ENCODE data around the gene TRPC4.

The TRPC4 gene

DNA sequence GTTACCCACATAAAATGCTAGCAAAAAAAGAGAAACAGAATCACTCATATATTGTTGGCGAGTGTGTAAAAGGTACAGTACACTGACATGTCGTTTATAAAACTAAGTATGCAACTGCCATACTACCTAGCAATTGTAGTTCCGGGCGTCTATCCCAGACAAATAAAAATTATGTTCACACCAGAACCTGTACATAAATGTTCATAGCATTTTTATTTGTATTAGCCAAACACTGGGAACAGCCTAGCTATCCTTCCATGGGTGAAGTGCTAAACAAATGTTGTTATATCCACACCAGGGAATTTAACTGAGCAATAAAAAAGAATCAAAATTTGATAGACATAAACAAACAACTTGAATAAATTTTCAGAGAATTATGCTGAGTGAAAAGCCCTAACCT, 242.1 kb downstream of the TRPC4 start:
- no peak overlapping the region for H3K27ac Mint-ChIP-seq
- TF ChIP-seq, protein P1, sequence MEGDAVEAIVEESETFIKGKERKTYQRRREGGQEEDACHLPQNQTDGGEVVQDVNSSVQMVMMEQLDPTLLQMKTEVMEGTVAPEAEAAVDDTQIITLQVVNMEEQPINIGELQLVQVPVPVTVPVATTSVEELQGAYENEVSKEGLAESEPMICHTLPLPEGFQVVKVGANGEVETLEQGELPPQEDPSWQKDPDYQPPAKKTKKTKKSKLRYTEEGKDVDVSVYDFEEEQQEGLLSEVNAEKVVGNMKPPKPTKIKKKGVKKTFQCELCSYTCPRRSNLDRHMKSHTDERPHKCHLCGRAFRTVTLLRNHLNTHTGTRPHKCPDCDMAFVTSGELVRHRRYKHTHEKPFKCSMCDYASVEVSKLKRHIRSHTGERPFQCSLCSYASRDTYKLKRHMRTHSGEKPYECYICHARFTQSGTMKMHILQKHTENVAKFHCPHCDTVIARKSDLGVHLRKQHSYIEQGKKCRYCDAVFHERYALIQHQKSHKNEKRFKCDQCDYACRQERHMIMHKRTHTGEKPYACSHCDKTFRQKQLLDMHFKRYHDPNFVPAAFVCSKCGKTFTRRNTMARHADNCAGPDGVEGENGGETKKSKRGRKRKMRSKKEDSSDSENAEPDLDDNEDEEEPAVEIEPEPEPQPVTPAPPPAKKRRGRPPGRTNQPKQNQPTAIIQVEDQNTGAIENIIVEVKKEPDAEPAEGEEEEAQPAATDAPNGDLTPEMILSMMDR (IDR thresholded peaks at IDR 0.05): no peak
- H3K4me3 Mint-ChIP-seq: no peak overlapping the region
- no peaks in the 10 kb centered on the region for H3K9me3 Mint-ChIP-seq
- no peak for DNase-seq
- H3K27me3 Mint-ChIP-seq (ENCODE audit: low read depth, poor library complexity): no peaks in the 10 kb centered on the region
- H3K4me1 Mint-ChIP-seq: no peaks in the 10 kb centered on the region
- no peaks in the 10 kb centered on the region for H3K36me3 Mint-ChIP-seq (ENCODE audit: low read depth)

DNA sequence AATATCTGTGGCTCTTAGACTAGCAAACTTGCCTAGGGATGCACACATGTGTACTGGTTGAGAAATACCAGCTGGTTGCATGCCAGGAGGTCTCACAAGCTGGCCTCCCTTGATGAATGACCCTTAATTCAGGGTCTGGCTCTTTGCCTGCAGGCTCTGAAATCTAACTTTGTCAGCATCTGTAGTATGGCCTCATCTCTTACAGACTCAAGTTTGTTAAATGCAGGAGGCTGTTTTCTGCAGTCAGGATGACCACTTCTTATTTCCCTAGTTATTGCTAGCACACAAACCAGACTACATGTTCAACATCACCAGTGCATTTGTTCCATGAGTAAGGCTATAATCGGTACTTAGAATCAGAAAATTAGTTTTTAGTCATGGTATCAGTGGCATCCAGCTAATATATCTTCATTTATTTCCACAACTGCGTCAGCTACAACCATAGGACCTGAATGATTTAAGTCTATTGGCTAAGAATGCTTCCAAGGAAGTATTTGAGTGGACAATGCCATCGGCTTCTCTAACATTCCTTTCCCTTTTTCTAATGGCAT, 247.7 kb downstream of the TRPC4 start:
- H3K4me1 Mint-ChIP-seq: peaks cover 11% of the 10 kb centered on the region
- TF ChIP-seq, protein P1 (IDR thresholded peaks at IDR 0.05): no peak
- no peak overlapping the region for H3K4me3 Mint-ChIP-seq
- no peak overlapping the region for H3K27ac Mint-ChIP-seq
- DNase-seq: no peak
- H3K27me3 Mint-ChIP-seq (ENCODE audit: low read depth, poor library complexity): no peaks in the 10 kb centered on the region
- no peaks in the 10 kb centered on the region for H3K36me3 Mint-ChIP-seq (ENCODE audit: low read depth)
- H3K9me3 Mint-ChIP-seq: peaks cover 5% of the 10 kb centered on the region

DNA sequence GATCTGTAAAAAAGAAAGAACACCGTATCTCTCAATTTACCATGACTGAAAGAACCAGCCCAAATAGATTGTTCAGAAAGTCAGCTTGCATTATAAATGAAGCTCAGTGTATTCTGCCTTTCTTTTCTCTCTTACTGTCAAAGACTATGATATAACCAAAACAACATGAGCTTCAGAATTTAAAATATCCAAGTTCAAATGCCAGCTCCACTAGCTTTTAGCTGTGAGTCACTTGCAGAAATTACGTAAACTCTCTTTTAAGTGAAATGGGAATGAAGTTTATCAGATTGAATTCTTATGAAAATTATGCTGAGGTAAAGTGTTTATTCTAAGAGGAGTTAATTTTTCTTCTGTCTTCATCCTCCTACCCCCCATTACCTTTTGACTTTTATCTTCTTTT, 251.0 kb downstream of the TRPC4 start:
- Mint-ChIP-seq H3K27me3 (ENCODE audit: low read depth, poor library complexity) (no peaks in the 10 kb centered on the region), H3K4me1 (peaks cover 12% of the 10 kb centered on the region), H3K36me3 (ENCODE audit: low read depth) (no peaks in the 10 kb centered on the region), H3K27ac (no peak overlapping the region), H3K9me3 (peaks cover 5% of the 10 kb centered on the region), H3K4me3 (no peak overlapping the region)
- DNase-seq: no peak
- TF ChIP-seq, protein P1 (IDR thresholded peaks at IDR 0.05): no peak

DNA sequence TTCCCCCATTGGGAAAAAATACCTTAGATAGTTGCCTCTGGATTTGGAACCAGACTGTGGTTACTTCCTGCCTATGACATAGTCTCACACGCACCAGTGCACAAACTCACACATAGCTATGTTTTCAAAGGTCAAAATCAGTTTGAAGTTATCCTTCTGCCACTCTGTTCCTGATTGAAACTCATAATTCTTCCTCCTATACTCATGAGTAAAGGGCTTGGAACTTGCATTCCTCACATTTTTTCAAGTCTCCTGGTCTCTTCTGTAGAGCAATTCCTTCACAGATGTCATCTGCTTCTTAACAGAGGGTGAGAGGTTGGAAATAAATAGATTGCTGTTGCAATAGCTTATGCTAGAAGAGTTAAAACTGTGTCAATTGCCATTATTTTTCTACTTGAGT, 252.4 kb downstream of the TRPC4 start:
- H3K27ac Mint-ChIP-seq: no peak overlapping the region
- no peak for DNase-seq
- TF ChIP-seq, protein P1 (IDR thresholded peaks at IDR 0.05): no peak
- H3K4me1 Mint-ChIP-seq: peaks cover 12% of the 10 kb centered on the region
- no peak overlapping the region for H3K4me3 Mint-ChIP-seq
- H3K27me3 Mint-ChIP-seq (ENCODE audit: low read depth, poor library complexity): no peaks in the 10 kb centered on the region
- H3K9me3 Mint-ChIP-seq: peaks cover 5% of the 10 kb centered on the region
- no peaks in the 10 kb centered on the region for H3K36me3 Mint-ChIP-seq (ENCODE audit: low read depth)

DNA sequence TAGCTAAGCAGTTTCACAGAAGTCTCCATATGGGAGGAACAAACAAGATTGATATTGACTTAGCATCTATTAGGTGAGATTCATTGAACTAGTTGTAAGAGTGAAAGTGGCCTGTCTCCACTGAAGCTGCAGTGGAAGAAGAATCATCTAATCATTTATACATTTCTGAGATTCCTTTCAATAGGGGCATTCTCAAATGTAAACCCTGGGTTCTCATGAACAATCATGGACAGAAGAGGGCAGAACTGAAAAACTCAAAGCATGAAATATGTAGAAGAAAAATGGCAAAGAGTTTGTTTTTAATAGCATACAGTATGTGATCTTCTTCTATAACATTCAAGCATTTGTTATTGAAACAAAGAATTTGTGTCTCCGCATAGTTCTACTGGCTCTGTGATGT, 253.4 kb downstream of the TRPC4 start:
- no peaks in the 10 kb centered on the region for H3K36me3 Mint-ChIP-seq (ENCODE audit: low read depth)
- H3K4me1 Mint-ChIP-seq: peaks cover 12% of the 10 kb centered on the region
- H3K9me3 Mint-ChIP-seq: peaks cover 5% of the 10 kb centered on the region
- H3K27me3 Mint-ChIP-seq (ENCODE audit: low read depth, poor library complexity): no peaks in the 10 kb centered on the region
- no peak overlapping the region for H3K4me3 Mint-ChIP-seq
- no peak for DNase-seq
- H3K27ac Mint-ChIP-seq: no peak overlapping the region
- TF ChIP-seq, protein P1 (IDR thresholded peaks at IDR 0.05): no peak

DNA sequence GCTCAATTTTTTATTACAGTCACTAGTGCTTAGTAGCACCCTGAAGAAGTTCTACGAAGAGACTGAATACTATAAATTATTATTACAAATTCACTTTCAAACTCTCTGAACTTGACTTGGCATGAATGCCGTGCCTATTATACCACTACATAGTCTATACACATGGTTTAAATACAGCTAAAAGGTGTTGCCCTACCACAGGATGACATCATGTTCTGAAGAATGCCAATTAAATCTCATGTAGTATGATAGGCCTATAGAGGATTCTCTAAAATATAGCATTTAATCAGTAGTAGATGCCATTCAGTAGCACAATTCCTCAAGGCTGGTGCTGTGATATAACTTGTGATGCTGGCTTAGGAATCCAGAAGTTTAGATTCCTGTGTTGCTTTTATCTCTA, 254.3 kb downstream of the TRPC4 start:
- H3K36me3 Mint-ChIP-seq (ENCODE audit: low read depth): no peaks in the 10 kb centered on the region
- H3K27me3 Mint-ChIP-seq (ENCODE audit: low read depth, poor library complexity): no peaks in the 10 kb centered on the region
- H3K4me1 Mint-ChIP-seq: peaks cover 12% of the 10 kb centered on the region
- no peaks in the 10 kb centered on the region for H3K9me3 Mint-ChIP-seq
- no peak overlapping the region for H3K27ac Mint-ChIP-seq
- H3K4me3 Mint-ChIP-seq: no peak overlapping the region
- no peak for DNase-seq
- TF ChIP-seq, protein P1 (IDR thresholded peaks at IDR 0.05): no peak
